OCI-LY1 (cell line): ENCODE data around the gene FOXK2.

Experiments
- CTCF ChIP-seq: fragments of 200-600 bp; sonication (generic), shearing (Covaris generic); IDR thresholded peaks from 2 replicates; pipeline ENCODE4 v1.5.1; 2017; ENCODE audit warnings: mild to moderate bottlenecking, antibody characterized with exemption, low read length, moderate library complexity, mixed read lengths
- EZH2 ChIP-seq: fragments of 200-600 bp; sonication (generic), shearing (Covaris generic); IDR thresholded peaks from 2 replicates; pipeline ENCODE4 v1.8.0; 2017; ENCODE audit warnings: borderline replicate concordance, mixed run types, mild to moderate bottlenecking, antibody characterized with exemption, low read length, moderate library complexity, mixed read lengths

- TF ChIP-seq CTCF (no peak), EZH2 (no peak)
Measured at GRCh38 chr17:82583720-82584234, 64.2 kb downstream of the FOXK2 start.
